Bronchial epithelial cell (primary cell): Measurements from ENCODE around the gene CAPZA2. TPM values are rescaled to one million over a fixed set of nuclear protein-coding genes. Genes with fewer than 3 reads are reported as not detected.

Source experiments
- DNase-seq: peaks from one replicate; pipeline ENCODE4 v3.0.0-alpha.2; 2010; ENCODE audit warnings: low read depth
- FAIRE-seq: peaks from 2 replicates; lab custom pipeline; 2011; peaks lifted over from hg19 to GRCh38; lab: Jason Lieb, UNC
- H3K27me3 ChIP-seq: 2 replicates; pipeline ENCODE4 v1.5.1; 2011; ENCODE audit warnings: low read length; ENCODE audit not compliant: control insufficient read depth, insufficient read depth
- H3K36me3 ChIP-seq: 2 replicates; pipeline ENCODE4 v1.5.1; 2011; ENCODE audit warnings: low read length; ENCODE audit not compliant: control insufficient read depth, insufficient read depth
- H3K4me3 ChIP-seq: 2 replicates; pipeline ENCODE4 v1.5.1; 2011; ENCODE audit warnings: mild to moderate bottlenecking, low read depth, low read length, control low read depth
- CTCF ChIP-seq: IDR thresholded peaks from 2 replicates; pipeline ENCODE4 v1.5.1; 2011; ENCODE audit warnings: mild to moderate bottlenecking, moderate library complexity, low read length, control low read depth, inconsistent platforms; ENCODE audit not compliant: insufficient read depth, severe bottlenecking
- total RNA-seq: library from RNA; depleted of rRNA; stranded (reverse); fragments of >200 nt; gene quantifications from 2 replicates; pipeline ENCODE4 v1.2.1, GENCODE V29; 2014

CAPZA2 gene
- total RNA-seq, 1 donor from 2014 or later, result 88.2 TPM

- no peak for DNase-seq
These were observed 100.8 kb downstream of the CAPZA2 start for GRCh38 chr7:116963234-116963633.

GRCh38 chr7:116966601-116967000 lies 104.2 kb downstream of the CAPZA2 start:
- H3K36me3 ChIP-seq, result no peaks in the 10 kb centered on the region
- no peaks in the 10 kb centered on the region for H3K27me3 ChIP-seq
- DNase-seq, result no peak
- no peak overlapping the region for H3K4me3 ChIP-seq
- no peak for TF ChIP-seq CTCF
- no peak for FAIRE-seq

More at GRCh38 chr7:116963234-116963633, 100.8 kb downstream of the CAPZA2 start:
- no peak for FAIRE-seq
- no peaks in the 10 kb centered on the region for H3K36me3 ChIP-seq
- no peaks in the 10 kb centered on the region for H3K27me3 ChIP-seq
- TF ChIP-seq CTCF, result no peak
- no peak overlapping the region for H3K4me3 ChIP-seq

GRCh38 chr7:116967254-116967922 lies 105.0 kb downstream of the CAPZA2 start:
- no peaks in the 10 kb centered on the region for H3K27me3 ChIP-seq
- H3K36me3 ChIP-seq, result no peaks in the 10 kb centered on the region
- DNase-seq, result no peak
- no peak overlapping the region for H3K4me3 ChIP-seq
- FAIRE-seq, result no peak
- no peak for TF ChIP-seq CTCF

- Histone ChIP-seq H3K36me3 (no peaks in the 10 kb centered on the region), H3K4me3 (no peak overlapping the region), H3K27me3 (no peaks in the 10 kb centered on the region)
- no peak for TF ChIP-seq CTCF
- FAIRE-seq (no peak), DNase-seq (no peak)
These were observed 105.6 kb downstream of the CAPZA2 start for GRCh38 chr7:116967983-116968382.

GRCh38 chr7:116968631-116969030 lies 106.2 kb downstream of the CAPZA2 start:
- Histone ChIP-seq H3K4me3 (no peak overlapping the region), H3K27me3 (no peaks in the 10 kb centered on the region), H3K36me3 (no peaks in the 10 kb centered on the region)
- FAIRE-seq (no peak), DNase-seq (no peak)
- TF ChIP-seq CTCF, result no peak

- FAIRE-seq (no peak), DNase-seq (no peak)
- Histone ChIP-seq H3K27me3 (no peaks in the 10 kb centered on the region), H3K36me3 (no peaks in the 10 kb centered on the region), H3K4me3 (no peak overlapping the region)
- no peak for TF ChIP-seq CTCF
These were observed 107.0 kb downstream of the CAPZA2 start for GRCh38 chr7:116969371-116969902.
